ENCODE measurements around the gene SPATS2L. TPM values are rescaled to one million over a fixed set of nuclear protein-coding genes. Genes with fewer than 3 reads are reported as not detected.
A peak's percentile ranks its signal among the peaks of the same experiment; 100 is the strongest.

SPATS2L gene
- total RNA-seq, 1 donor from 2014 or later, result 42.9 TPM

- intact Hi-C loops (cut with micrococcal nuclease), result no loop called here
- no peaks in the 10 kb centered on the region for H3K27me3 Mint-ChIP-seq
Observed at GRCh38 chr2:200453142-200453852, 146.8 kb downstream of the SPATS2L start.

DNA sequence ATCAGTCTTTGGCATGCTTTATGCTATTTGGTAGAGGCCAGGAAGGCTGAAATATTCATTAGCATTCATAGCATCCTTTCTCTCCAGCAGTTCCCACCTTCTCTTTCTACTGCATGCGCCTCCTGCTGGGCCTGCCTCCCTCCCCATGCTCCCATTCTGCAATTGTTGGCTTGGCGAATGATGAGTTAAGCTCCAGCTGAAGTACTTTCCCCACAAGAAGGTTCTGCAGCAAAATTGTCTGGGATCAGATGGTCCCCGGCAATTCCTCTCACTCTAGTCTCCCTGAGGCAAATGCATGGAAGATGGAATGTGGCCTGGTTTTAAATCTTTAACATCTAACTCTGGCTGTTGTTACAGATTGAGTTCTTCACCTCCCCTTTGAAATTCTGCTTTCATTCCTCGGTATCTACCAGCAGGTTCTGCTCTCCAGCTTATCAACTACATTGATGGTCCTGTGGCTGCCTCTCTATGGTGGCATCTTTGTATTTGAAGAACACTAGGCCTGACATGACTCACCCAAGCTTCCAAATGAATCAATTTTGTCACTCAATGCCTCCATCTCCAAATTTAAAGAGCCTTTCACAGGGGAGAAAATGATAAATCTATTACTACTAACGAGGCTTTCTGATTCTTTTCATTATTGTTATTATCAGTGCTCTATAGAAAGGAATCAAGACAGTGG, 147.5 kb downstream of the SPATS2L start:
- Mint-ChIP-seq H3K27ac (peak overlapping the region; percentile 71), H3K4me3 (no peak overlapping the region), H3K36me3 (ENCODE audit: low read depth) (peaks cover 23% of the 10 kb centered on the region), H3K9me3 (peaks cover 3% of the 10 kb centered on the region), H3K4me1 (peaks cover 19% of the 10 kb centered on the region), H3K27me3 (no peaks in the 10 kb centered on the region)
- intact Hi-C loops (cut with micrococcal nuclease), result loop anchor here (2.0 kb wide), 1 partner anchor 17 kb away; no protein-coding TSS in a partner anchor
- no peak for DNase-seq

More at GRCh38 chr2:200453142-200453852, 146.8 kb downstream of the SPATS2L start:
- H3K36me3 Mint-ChIP-seq (ENCODE audit: low read depth), result peaks cover 27% of the 10 kb centered on the region
- H3K4me3 Mint-ChIP-seq, result no peak overlapping the region
- peak; percentile 34 for DNase-seq
- peaks cover 3% of the 10 kb centered on the region for H3K9me3 Mint-ChIP-seq
- H3K27ac Mint-ChIP-seq, result no peak overlapping the region
- peaks cover 23% of the 10 kb centered on the region for H3K4me1 Mint-ChIP-seq

GRCh38 chr2:200454927-200455801, 148.7 kb downstream of the SPATS2L start:
- peaks cover 19% of the 10 kb centered on the region for H3K4me1 Mint-ChIP-seq
- H3K36me3 Mint-ChIP-seq (ENCODE audit: low read depth), result peaks cover 20% of the 10 kb centered on the region
- peak; percentile 53 for DNase-seq
- peak overlapping the region; percentile 77 for H3K27ac Mint-ChIP-seq
- intact Hi-C loops (cut with micrococcal nuclease), result loop anchor here (1.0 to 2.0 kb wide), 3 partner anchors 8 to 16 kb away; no protein-coding TSS in a partner anchor
- H3K9me3 Mint-ChIP-seq, result peaks cover 3% of the 10 kb centered on the region
- H3K4me3 Mint-ChIP-seq, result peak overlapping the region; percentile 18
- H3K27me3 Mint-ChIP-seq, result no peaks in the 10 kb centered on the region

- intact Hi-C loops (cut with micrococcal nuclease), result loop anchor here (1.0 to 2.0 kb wide), 3 partner anchors 9 to 15 kb away; no protein-coding TSS in a partner anchor
- Mint-ChIP-seq H3K36me3 (ENCODE audit: low read depth) (peaks cover 14% of the 10 kb centered on the region), H3K27me3 (no peaks in the 10 kb centered on the region), H3K27ac (peak overlapping the region; percentile 77), H3K4me3 (peak overlapping the region; percentile 49), H3K4me1 (peaks cover 19% of the 10 kb centered on the region), H3K9me3 (no peaks in the 10 kb centered on the region)
- no peak for DNase-seq
Observed at GRCh38 chr2:200455958-200456421, 149.5 kb downstream of the SPATS2L start.

- DNase-seq, result no peak
- Mint-ChIP-seq H3K36me3 (ENCODE audit: low read depth) (peaks cover 15% of the 10 kb centered on the region), H3K9me3 (no peaks in the 10 kb centered on the region), H3K4me1 (peaks cover 20% of the 10 kb centered on the region), H3K27ac (no peak overlapping the region), H3K27me3 (no peaks in the 10 kb centered on the region), H3K4me3 (no peak overlapping the region)
- intact Hi-C loops (cut with micrococcal nuclease), result no loop called here
Observed at GRCh38 chr2:200456567-200456966, 150.1 kb downstream of the SPATS2L start.

DNA sequence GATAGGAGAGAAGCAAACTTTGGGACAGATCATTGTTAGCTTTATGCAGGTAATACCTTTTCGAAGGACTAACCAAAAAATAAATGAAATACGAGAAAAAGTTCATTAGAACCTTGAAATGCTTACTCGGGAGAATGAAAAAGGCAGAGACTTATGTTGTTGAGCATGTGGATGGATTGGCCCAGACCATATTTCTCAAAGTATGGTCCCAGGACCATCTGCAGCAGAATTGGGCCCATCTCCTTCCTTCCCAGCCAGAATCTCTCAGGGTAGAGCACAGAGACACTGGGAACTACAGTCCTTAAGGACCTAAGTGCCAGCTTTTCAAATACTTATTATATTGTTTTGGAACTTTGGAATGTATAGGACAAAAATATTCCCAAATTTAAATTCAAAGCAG, 152.6 kb downstream of the SPATS2L start:
- H3K4me1 Mint-ChIP-seq, result peaks cover 25% of the 10 kb centered on the region
- no peak for DNase-seq
- intact Hi-C loops (cut with micrococcal nuclease), result no loop called here
- peaks cover 16% of the 10 kb centered on the region for H3K36me3 Mint-ChIP-seq (ENCODE audit: low read depth)
- H3K27ac Mint-ChIP-seq, result no peak overlapping the region
- no peak overlapping the region for H3K4me3 Mint-ChIP-seq
- H3K9me3 Mint-ChIP-seq, result no peaks in the 10 kb centered on the region
- H3K27me3 Mint-ChIP-seq, result no peaks in the 10 kb centered on the region

DNA sequence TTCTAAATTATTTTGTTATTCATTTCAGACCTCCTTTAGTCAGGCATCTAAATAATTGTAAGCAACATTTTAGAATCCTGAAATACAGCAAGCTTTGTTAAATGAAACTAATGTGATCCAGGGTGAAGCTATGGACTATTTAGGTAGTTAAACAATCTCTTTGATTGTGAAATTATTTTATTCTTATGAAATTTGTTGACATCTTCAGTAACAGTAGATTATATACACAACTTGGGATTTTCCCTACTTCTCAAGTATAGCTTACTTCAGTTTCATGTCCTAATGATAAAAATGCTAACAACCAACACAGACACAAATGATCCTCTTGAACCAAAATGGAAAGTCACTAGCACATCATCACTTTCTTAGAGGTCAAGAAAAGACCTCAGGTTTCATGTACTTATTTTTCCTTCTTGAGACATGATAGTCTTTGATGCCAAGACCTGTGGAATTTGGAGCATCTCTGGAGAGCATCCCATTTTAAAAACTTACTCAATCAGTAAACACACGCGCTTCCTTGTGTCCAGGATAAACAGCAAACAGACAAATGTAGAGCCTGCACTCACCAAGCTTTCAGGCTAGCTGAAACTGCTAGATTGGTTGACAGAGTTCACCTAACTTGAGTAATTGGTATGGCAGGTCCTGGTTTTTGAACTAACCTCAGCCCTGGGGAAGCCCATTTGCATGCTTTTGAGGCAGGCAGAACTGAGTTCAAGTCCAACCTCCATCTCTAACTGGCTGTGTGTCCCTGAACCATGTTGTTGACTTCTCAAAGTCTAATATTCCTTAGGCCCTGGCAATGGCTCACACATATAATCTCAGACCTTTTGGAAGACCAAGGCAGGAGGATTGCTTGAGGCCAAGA, 155.6 kb downstream of the SPATS2L start:
- Mint-ChIP-seq H3K9me3 (no peaks in the 10 kb centered on the region), H3K4me3 (no peak overlapping the region), H3K36me3 (ENCODE audit: low read depth) (peaks cover 14% of the 10 kb centered on the region), H3K4me1 (peaks cover 19% of the 10 kb centered on the region), H3K27ac (no peak overlapping the region), H3K27me3 (no peaks in the 10 kb centered on the region)
- intact Hi-C loops (cut with micrococcal nuclease), result no loop called here
- DNase-seq, result no peak

DNA sequence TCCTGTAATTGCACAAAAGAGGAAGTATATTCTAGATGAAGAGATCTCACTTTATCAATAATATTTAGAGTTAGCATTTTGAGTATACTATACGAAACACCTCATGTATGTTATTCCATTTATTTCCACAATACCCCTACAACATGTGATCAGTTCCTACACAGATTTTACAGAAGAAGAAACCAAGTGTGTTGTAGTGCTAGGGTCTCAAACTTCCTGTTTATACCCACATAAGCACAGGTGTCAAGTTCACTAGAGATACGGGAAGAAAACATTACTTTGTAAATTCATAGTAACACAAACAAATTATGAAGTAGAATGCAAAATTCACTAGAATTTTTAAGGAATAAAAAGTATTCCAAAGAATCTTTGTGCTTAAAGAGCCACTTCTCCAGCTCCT, 157.0 kb downstream of the SPATS2L start:
- Mint-ChIP-seq H3K36me3 (ENCODE audit: low read depth) (peaks cover 14% of the 10 kb centered on the region), H3K27ac (no peak overlapping the region), H3K4me1 (peaks cover 33% of the 10 kb centered on the region), H3K27me3 (no peaks in the 10 kb centered on the region), H3K4me3 (no peak overlapping the region), H3K9me3 (no peaks in the 10 kb centered on the region)
- DNase-seq, result no peak
- intact Hi-C loops (cut with micrococcal nuclease), result no loop called here

DNA sequence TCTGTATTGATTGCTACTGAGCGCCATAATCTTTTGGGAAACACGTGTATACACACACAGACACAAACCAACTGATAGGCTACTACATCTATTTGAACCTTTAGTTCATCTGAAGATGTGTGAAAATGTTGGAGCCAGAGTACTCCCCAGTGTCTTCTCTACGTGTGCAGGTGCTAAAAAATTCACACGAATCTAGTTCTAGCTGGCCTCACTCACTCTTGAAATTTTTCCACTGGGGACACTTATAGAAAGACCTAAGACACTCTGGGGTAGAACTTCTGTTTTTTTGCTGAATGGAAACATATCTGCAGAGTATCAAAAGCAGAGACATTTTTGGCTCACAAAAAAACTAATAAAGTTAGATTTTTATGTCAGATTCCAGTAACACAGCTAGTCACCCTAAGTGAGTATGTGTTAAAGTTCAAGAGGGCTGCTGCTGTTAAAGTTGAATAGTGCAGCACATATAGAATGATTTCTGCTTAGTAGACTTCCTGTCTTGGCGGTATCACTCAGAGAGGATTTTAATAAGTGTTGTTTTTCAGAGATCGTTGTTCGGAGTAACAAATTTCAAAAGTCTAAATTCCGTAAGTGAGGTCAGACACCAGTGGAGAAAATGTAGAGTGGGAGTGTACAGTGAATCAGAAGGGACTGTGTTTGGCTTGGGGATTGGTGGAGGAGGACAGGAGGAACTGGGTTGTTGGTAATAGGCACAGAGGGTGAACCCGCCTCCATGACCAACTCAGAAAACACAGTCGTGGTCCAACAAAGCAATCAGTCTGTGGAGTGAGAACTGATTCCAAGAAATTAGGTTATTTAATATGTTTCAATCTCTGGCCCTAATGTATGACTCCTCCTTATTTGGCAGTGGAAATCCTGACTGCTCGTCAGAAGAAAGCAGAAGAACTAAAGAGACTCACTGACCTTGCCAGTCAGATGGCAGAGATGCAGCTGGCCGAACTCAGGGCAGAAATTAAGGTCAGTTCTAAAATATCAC, 160.2 kb downstream of the SPATS2L start:
- intact Hi-C loops (cut with micrococcal nuclease), result loop anchor here (1.0 to 2.0 kb wide), 4 partner anchors 11 to 160 kb away; partner anchors contain the start of gene SPATS2L
- peak overlapping the region; percentile 70 for H3K4me3 Mint-ChIP-seq
- H3K27me3 Mint-ChIP-seq, result no peaks in the 10 kb centered on the region
- H3K36me3 Mint-ChIP-seq (ENCODE audit: low read depth), result peaks cover 20% of the 10 kb centered on the region
- peaks cover 39% of the 10 kb centered on the region for H3K4me1 Mint-ChIP-seq
- no peaks in the 10 kb centered on the region for H3K9me3 Mint-ChIP-seq
- peak; percentile 82 for DNase-seq
- H3K27ac Mint-ChIP-seq, result peak overlapping the region; percentile 88

- DNase-seq, result peak; percentile 76
- H3K36me3 Mint-ChIP-seq (ENCODE audit: low read depth), result peaks cover 14% of the 10 kb centered on the region
- no peaks in the 10 kb centered on the region for H3K9me3 Mint-ChIP-seq
- peak overlapping the region; percentile 70 for H3K4me3 Mint-ChIP-seq
- intact Hi-C loops (cut with micrococcal nuclease), result loop anchor here (1.0 to 2.0 kb wide), 3 partner anchors 21 to 161 kb away; partner anchors contain the start of gene SPATS2L
- H3K27me3 Mint-ChIP-seq, result no peaks in the 10 kb centered on the region
- H3K4me1 Mint-ChIP-seq, result peaks cover 34% of the 10 kb centered on the region
- peak overlapping the region; percentile 88 for H3K27ac Mint-ChIP-seq
Observed at GRCh38 chr2:200467806-200468681, 161.6 kb downstream of the SPATS2L start.

GRCh38 chr2:200469708-200470211, 163.3 kb downstream of the SPATS2L start:
- no peak for DNase-seq
- peaks cover 34% of the 10 kb centered on the region for H3K4me1 Mint-ChIP-seq
- H3K4me3 Mint-ChIP-seq, result no peak overlapping the region
- no peaks in the 10 kb centered on the region for H3K27me3 Mint-ChIP-seq
- peaks cover 17% of the 10 kb centered on the region for H3K36me3 Mint-ChIP-seq (ENCODE audit: low read depth)
- no peaks in the 10 kb centered on the region for H3K9me3 Mint-ChIP-seq
- H3K27ac Mint-ChIP-seq, result no peak overlapping the region
- intact Hi-C loops (cut with micrococcal nuclease), result loop anchor here (2.0 kb wide), 1 partner anchor 15 kb away; no protein-coding TSS in a partner anchor
